Liver (tissue), 9 donors: ENCODE data around the gene NUP214. TPM values are rescaled to one million over a fixed set of nuclear protein-coding genes. Genes with fewer than 3 reads are reported as not detected.

Source experiments
- DNase-seq: peaks from one replicate; pipeline ENCODE4 v3.0.0-alpha.2; 2017; ENCODE audit warnings: low spot score
- H3K27ac ChIP-seq, 2 donors: one replicate each; pipeline ENCODE4 v1.7.0; 2013; ENCODE audit warnings: inconsistent platforms in 2 of 2, low read length in 2 of 2, control low read depth in 1 of 2, low read depth in 1 of 2, mild to moderate bottlenecking in 1 of 2
- H3K27me3 ChIP-seq, 4 donors: one replicate each; pipeline versions ENCODE4 v1.6.1 to v1.7.0; 2013; ENCODE audit warnings: low read length in 3 of 4, inconsistent platforms in 1 of 4, mild to moderate bottlenecking in 1 of 4, moderate library complexity in 1 of 4; ENCODE audit not compliant: control insufficient read depth in 4 of 4, insufficient read depth in 4 of 4
- H3K36me3 ChIP-seq, 4 donors: one replicate each; pipeline versions ENCODE4 v1.6.1 to v1.7.0; 2013; ENCODE audit warnings: low read length in 3 of 4, mild to moderate bottlenecking in 3 of 4, low read depth in 1 of 4, moderate library complexity in 1 of 4; ENCODE audit not compliant: control insufficient read depth in 4 of 4, insufficient read depth in 3 of 4
- H3K4me1 ChIP-seq, 4 donors: one replicate each; pipeline versions ENCODE4 v1.6.1 to v1.7.0; 2013; ENCODE audit warnings: low read length in 3 of 4, mild to moderate bottlenecking in 3 of 4, moderate library complexity in 1 of 4; ENCODE audit not compliant: control insufficient read depth in 4 of 4, insufficient read depth in 4 of 4
- H3K4me3 ChIP-seq, 3 donors: one replicate each; pipeline versions ENCODE4 v1.6.1 to v1.7.0; 2013; ENCODE audit warnings: low read length in 3 of 3, control low read depth in 1 of 3, low read depth in 1 of 3, mild to moderate bottlenecking in 1 of 3
- H3K9ac ChIP-seq, 2 donors: one replicate each; pipeline ENCODE4 v1.7.0; 2013; ENCODE audit warnings: low read length in 2 of 2, mild to moderate bottlenecking in 2 of 2, moderate library complexity in 2 of 2, control low read depth in 1 of 2, low read depth in 1 of 2
- H3K9me3 ChIP-seq, 4 donors: one replicate each; pipeline versions ENCODE4 v1.6.1 to v1.7.0; 2013; ENCODE audit warnings: low read length in 3 of 4; ENCODE audit not compliant: control insufficient read depth in 4 of 4
- CTCF ChIP-seq: fragments of 150-350 bp; IDR thresholded peaks from 2 replicates; pipeline ENCODE4 v1.5.1; 2017; ENCODE audit warnings: improper control_type of control experiment, low read depth, low read length; ENCODE audit not compliant: missing input control
- EGR1 ChIP-seq, 2 donors: IDR thresholded peaks; 2 replicates each; pipeline ENCODE4 v1.6.1; 2016 to 2018; ENCODE audit warnings: antibody characterized with exemption in 2 of 2, low read depth in 2 of 2
- FOXA1 ChIP-seq: IDR thresholded peaks from 2 replicates; pipeline ENCODE4 v1.6.1; 2016; ENCODE audit warnings: antibody characterized with exemption
- FOXA2 ChIP-seq: IDR thresholded peaks from 2 replicates; pipeline ENCODE4 v1.6.1; 2016; ENCODE audit warnings: antibody characterized with exemption
- GABPA ChIP-seq, 2 donors: IDR thresholded peaks in 1 of 2; conservative IDR thresholded peaks in 1 of 2; 2 replicates each; pipeline ENCODE4 v1.6.1; 2016; ENCODE audit warnings: antibody characterized with exemption in 2 of 2, mild to moderate bottlenecking in 1 of 2, moderate library complexity in 1 of 2
- HNF4A ChIP-seq, 2 donors: conservative IDR thresholded peaks; 2 replicates each; pipeline ENCODE4 v1.6.1; 2016; ENCODE audit warnings: antibody characterized with exemption in 2 of 2, mild to moderate bottlenecking in 2 of 2
- HNF4G ChIP-seq: IDR thresholded peaks from 2 replicates; pipeline ENCODE4 v1.6.1; 2016; ENCODE audit warnings: antibody characterized with exemption
- JUND ChIP-seq, 2 donors: IDR thresholded peaks; 2 replicates each; pipeline ENCODE4 v1.6.1; 2016; ENCODE audit warnings: antibody characterized with exemption in 2 of 2
- MAX ChIP-seq: IDR thresholded peaks from 2 replicates; pipeline ENCODE4 v1.6.1; 2016; ENCODE audit warnings: antibody characterized with exemption
- NR2F2 ChIP-seq: IDR thresholded peaks from 2 replicates; pipeline ENCODE4 v1.6.1; 2016; ENCODE audit warnings: antibody characterized with exemption
- RAD21 ChIP-seq, 2 donors: IDR thresholded peaks; 2 replicates each; pipeline ENCODE4 v1.6.1; 2016; ENCODE audit warnings: antibody characterized with exemption in 2 of 2, mild to moderate bottlenecking in 2 of 2
- REST ChIP-seq: IDR thresholded peaks from 2 replicates; pipeline ENCODE4 v1.6.1; 2016; ENCODE audit warnings: antibody characterized with exemption, mild to moderate bottlenecking
- SP1 ChIP-seq: IDR thresholded peaks from 2 replicates; pipeline ENCODE4 v1.6.1; 2018; ENCODE audit warnings: antibody characterized with exemption, mild to moderate bottlenecking
- TAF1 ChIP-seq: conservative IDR thresholded peaks from 2 replicates; pipeline ENCODE4 v1.6.1; 2016; ENCODE audit warnings: antibody characterized with exemption, mild to moderate bottlenecking
- YY1 ChIP-seq: IDR thresholded peaks from 2 replicates; pipeline ENCODE4 v1.6.1; 2016; ENCODE audit warnings: antibody characterized with exemption, mild to moderate bottlenecking
- WGBS: extraction: QIAGEN DNeasy Blood & Tissue Kit; methylation state at CpG from one replicate; pipeline ENCODE4 v1.1.7; 2013; 5-methylcytosine and 5-hydroxymethylcytosine counted together
- polyA plus RNA-seq, 2 donors: library from polyadenylated mRNA; stranded (reverse) in 1 of 2; unstranded in 1 of 2; fragments of 200-250 nt in 1 of 2; fragments of >200 nt in 1 of 2; fragmentation: Nextera tagmentation in 1 of 2; extraction: Ambion mirVana in 1 of 2; gene quantifications; one replicate each; pipeline versions ENCODE4 v1.2.1 to v1.2.3, GENCODE V29; 2013 to 2015
- total RNA-seq, 2 donors: library from RNA; depleted of rRNA; stranded (reverse); fragments of >200 nt; gene quantifications; one replicate each; pipeline ENCODE4 v1.2.3, GENCODE V29; 2014
- TF ChIP-seq, protein P1 (sequence below): IDR thresholded peaks from 2 replicates; pipeline ENCODE4 v1.6.1; 2016; ENCODE audit warnings: antibody characterized with exemption
- donor health status: healthy.
- donor health status: healthy.
- donor health status: healthy.
- donor health status: healthy.
- donor health status: healthy.

The NUP214 gene
- total and polyA plus RNA-seq, 4 donors = 8.8 to 19.5 (median 16.5) TPM

GRCh38 chr9:131122158-131122557 lies 3.2 kb upstream of the NUP214 start:
- H3K27me3 ChIP-seq = peaks cover 0 to 5% (median 0%) of the 10 kb centered on the region in 4 donors
- H3K36me3 ChIP-seq = no peaks in the 10 kb centered on the region
- H3K9ac ChIP-seq = no peak overlapping the region
- no peaks in the 10 kb centered on the region for H3K9me3 ChIP-seq
- 89% methylated on average over 2 of the region's 2 CpGs for whole genome bisulfite sequencing
- no peak for DNase-seq
- no peak for TF ChIP-seq HNF4G
- no peak for TF ChIP-seq NR2F2
- no peak for TF ChIP-seq RAD21 (IDR thresholded peaks at IDR 0.05)
- TF ChIP-seq FOXA2 = no peak
- no peak for TF ChIP-seq JUND (IDR thresholded peaks at IDR 0.05)
- no peak for TF ChIP-seq TAF1
- no peak for TF ChIP-seq CTCF
- no peak for TF ChIP-seq GABPA (IDR thresholded peaks at IDR 0.05 in 1 of 2, conservative IDR thresholded peaks at IDR 0.05 in 1 of 2)
- TF ChIP-seq YY1 = no peak
- TF ChIP-seq MAX = no peak
- no peak for TF ChIP-seq SP1
- TF ChIP-seq FOXA1 = no peak
- TF ChIP-seq, protein P1, sequence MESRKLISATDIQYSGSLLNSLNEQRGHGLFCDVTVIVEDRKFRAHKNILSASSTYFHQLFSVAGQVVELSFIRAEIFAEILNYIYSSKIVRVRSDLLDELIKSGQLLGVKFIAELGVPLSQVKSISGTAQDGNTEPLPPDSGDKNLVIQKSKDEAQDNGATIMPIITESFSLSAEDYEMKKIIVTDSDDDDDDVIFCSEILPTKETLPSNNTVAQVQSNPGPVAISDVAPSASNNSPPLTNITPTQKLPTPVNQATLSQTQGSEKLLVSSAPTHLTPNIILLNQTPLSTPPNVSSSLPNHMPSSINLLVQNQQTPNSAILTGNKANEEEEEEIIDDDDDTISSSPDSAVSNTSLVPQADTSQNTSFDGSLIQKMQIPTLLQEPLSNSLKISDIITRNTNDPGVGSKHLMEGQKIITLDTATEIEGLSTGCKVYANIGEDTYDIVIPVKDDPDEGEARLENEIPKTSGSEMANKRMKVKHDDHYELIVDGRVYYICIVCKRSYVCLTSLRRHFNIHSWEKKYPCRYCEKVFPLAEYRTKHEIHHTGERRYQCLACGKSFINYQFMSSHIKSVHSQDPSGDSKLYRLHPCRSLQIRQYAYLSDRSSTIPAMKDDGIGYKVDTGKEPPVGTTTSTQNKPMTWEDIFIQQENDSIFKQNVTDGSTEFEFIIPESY = no peak
- no peak for TF ChIP-seq EGR1 (IDR thresholded peaks at IDR 0.05; ENCODE audit: low read depth in 2 of 2)
- no peak for TF ChIP-seq HNF4A (conservative IDR thresholded peaks at IDR 0.05)
- H3K27ac ChIP-seq = no peak overlapping the region
- no peak overlapping the region for H3K4me3 ChIP-seq
- peaks cover 2 to 19% (median 16%) of the 10 kb centered on the region in 4 donors for H3K4me1 ChIP-seq

DNA sequence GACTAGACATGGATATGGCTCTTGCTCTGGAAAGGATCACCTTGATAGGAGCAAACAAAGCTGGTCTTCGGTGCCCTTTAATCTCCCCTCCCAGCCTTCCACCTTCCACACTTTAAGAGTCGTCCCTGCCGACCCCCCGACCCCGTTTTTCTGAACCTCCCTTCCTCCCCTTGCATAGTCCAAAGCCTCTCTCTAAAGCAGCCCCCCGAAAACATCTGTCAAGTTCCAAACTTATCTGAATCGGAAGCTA lies 423 bp upstream of the NUP214 start:
- no peaks in the 10 kb centered on the region for H3K27me3 ChIP-seq
- peak overlapping the region; percentile 55 to 98 (median 83) for H3K4me3 ChIP-seq
- TF ChIP-seq FOXA2 = no peak
- no peak for TF ChIP-seq EGR1 (IDR thresholded peaks at IDR 0.05; ENCODE audit: low read depth in 2 of 2)
- TF ChIP-seq, protein P1 = no peak
- TF ChIP-seq REST = no peak
- TF ChIP-seq GABPA (IDR thresholded peaks at IDR 0.05 in 1 of 2, conservative IDR thresholded peaks at IDR 0.05 in 1 of 2) = no peak
- TF ChIP-seq FOXA1 = no peak
- no peak for TF ChIP-seq YY1
- no peaks in the 10 kb centered on the region for H3K9me3 ChIP-seq
- peak overlapping the region; percentile 58 to 87 for H3K9ac ChIP-seq
- peaks cover 2 to 27% (median 23%) of the 10 kb centered on the region in 4 donors for H3K36me3 ChIP-seq
- peak overlapping the region; percentile 61 to 77 for H3K27ac ChIP-seq
- peaks cover 2 to 23% (median 19%) of the 10 kb centered on the region in 4 donors for H3K4me1 ChIP-seq
- 2% methylated on average over 7 of the region's 7 CpGs for WGBS
- DNase-seq = no peak
